Stimulated activated CD4-positive, alpha-beta T cell treated with anti-CD3 and anti-CD28 coated beads, Interleukin-2, amount 100 ng/mL, for 24 hours (primary cell): ENCODE measurements around the gene DLGAP1.
"Not testable (repeated sequence)": the region's sequence is repeated elsewhere in the genome, so short reads cannot be mapped to it uniquely, and the experiment has no call there.

ENCODE experiments used
- DNase-seq, 2 donors: peaks; one replicate each; pipeline ENCODE4 v3.0.0-alpha.2; 2020

DLGAP1 gene

DNA sequence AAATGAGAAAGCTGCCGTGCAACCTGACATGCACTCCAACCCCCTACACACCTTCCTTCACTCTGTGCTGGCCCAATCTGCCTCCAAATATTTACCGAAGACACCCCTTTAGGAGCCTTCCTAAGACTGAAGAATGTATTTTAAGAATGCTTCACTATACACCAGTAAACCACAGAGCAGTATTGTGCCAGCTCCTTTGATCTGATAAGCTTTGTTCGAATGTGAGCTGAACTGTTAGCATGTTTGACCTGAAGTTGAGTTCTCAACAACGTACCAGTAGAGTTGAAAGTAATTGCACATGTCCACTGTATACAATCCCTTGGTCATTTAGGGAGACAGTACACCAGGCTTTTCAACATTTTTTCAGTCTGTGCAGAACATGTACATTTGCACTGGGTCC is 745.9 kb downstream of the DLGAP1 start:
- no peak for DNase-seq

DNA sequence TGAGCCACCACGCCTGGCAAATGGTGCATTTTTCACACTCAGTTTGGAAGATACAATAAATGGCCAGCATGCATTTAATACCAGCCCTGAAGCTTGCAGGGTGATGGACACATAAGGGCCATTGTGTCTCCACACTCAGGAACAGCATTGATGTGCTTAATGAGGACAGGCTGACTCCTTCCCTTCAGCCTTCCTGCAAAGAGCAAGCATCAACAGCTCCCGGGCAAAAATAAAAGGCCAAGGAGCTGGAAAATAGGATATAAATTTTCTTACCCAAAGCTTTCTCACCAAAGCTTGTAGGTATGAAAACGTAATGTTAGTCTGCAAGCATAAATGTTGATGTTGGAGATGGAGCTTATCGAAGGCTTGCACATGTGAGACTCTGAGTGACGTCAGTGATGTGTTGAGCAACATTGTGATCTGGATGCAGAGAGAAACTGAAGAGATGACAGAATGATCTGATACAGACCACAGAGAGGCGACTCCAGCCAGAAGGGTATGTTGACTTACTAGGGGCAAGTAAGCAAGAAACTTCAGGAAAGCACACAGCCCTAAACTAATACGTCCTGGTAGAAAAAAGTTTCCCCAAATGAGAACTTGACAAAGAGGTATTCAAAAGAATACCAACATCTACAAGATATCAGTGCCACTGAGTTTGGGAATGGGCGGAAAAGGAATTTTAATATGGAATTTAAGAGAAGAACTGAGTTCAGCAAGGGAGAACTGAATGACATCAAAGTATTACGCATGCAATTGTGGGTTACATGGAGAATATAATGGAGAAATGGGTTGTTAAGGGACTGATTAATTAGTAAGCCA is 748.6 kb downstream of the DLGAP1 start:
- no peak for DNase-seq

DNA sequence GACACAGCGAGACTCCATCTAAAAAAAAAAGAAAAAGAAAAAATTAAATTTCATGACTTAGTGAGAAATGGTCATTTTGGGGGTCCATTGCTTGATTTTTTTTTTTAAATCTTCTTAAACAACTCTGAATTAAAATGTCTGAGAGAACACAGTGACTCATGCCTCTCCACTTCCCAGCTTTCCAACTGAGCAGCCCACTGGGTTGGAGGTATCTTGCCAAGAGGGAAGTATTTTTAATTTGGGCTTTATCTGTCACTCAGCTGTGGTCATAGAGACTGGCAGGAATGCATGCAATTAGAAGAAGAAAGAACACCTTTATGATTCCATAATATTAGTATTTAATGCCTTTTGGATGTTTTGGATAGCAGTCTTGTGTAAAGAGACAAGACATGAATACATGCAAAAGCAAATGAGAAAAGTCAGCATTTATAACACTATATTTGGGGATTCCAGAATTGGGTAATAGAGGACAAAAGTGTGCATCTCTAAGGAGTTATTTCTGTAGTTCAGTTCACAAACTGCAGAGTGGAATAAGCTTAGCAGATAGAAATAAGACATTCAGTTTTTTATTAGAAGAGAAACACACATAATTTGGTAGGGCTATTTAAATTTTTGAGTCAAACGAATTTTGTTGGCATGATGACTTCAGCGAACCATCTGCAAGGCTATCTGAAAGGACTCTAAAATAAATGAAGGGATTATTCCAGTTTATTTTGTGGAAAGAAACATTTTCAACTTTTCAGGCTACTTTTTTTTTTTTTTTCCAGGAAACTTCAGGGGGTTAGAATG is 750.4 kb downstream of the DLGAP1 start:
- no peak for DNase-seq

DNA sequence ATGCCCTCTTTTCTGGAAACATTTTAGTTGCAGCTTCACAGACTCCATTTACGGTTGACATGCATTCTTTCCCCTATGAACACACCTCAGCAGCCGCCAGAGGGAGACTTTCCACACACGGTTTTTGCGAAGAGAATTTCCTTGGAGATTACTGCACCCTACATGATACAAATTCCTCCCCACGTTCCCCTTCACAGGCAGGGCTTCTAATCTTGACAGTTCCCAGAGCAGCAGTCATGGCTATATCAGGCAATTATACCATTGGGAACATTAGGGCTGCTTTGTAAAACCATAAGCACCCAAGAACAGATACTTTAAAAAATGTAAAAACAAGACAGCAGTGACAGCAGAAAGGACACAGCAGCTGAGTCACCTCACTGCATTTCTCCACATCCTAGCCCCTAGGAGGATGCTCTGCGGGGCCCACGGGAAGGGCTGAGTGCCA is 751.4 kb downstream of the DLGAP1 start:
- peak; percentile 18 to 32 for DNase-seq

DNA sequence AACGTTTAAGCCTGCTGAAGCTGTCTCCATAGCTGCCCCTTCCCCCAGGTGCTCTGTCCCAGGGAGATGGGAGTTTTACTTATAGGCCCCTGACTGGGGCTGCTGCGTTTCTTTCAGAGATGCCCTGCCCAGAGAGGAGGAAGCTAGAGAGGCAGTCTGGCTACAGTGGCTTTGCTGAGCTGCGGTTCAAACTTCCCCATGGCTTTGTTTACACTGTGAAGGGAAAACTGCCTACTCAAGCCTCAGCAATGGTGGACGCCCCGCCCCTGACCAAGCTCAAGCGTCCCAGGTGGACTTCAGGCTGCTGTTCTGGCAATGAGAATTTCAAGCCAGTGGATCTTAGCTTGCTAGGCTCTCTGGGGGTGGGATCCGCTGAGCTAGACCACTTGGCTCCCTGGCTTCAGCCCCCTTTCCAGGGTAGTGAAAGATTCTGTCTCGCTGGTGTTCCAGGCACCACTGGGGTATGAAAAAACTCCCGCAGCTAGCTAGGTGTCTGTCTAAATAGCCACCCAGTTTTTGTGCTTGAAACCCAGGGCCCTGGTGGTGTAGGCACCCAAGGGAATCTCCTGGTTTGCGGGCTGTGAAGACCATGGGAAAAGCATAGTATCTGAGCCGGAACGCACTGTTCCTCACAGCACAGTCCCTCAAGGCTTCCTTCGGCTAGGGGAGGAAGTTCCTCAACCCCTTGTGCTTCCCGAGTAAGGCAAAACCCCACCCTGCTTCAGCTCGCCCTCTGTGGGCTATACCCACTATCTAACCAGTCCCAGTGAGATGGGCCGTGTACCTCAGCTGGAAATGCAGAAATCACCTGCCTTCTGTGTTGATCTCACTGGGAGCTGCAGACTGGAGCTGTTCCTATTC is 755.2 kb downstream of the DLGAP1 start:
- DNase-seq = not testable (repeated sequence)

DNA sequence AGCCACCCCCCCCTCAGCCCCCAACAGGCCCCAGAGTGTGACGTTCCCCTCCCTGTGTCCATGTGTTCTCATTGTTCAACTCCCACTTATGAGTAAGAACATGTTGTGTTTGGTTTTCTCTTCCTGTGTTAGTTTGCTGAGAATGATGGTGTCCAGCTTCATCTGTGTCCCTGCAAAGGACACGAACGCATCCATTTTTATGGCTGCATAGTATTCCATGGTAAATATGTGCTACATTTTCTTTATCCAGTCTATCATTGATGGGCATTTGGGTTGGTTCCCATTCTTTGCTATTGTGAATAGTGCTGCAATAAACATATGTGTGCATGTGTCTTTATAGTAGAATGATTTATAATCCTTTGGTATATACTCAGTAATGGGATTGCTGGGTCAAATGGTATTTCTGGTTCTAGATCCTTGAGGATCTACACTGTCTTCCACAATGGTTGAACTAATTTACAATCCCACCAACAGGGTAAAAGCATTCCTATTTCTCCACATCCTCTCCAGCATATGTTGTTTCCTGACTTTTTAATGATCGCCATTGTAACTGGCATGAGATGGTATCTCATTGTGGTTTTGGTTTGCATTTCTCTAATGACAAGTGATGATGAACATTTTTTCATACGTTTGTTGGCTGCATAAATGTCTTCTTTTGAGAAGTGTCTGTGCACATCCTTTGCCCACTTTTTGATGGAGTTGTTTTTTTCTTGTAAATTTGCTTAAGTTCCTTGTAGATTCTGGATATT is 760.9 kb downstream of the DLGAP1 start:
- not testable (repeated sequence) for DNase-seq

DNA sequence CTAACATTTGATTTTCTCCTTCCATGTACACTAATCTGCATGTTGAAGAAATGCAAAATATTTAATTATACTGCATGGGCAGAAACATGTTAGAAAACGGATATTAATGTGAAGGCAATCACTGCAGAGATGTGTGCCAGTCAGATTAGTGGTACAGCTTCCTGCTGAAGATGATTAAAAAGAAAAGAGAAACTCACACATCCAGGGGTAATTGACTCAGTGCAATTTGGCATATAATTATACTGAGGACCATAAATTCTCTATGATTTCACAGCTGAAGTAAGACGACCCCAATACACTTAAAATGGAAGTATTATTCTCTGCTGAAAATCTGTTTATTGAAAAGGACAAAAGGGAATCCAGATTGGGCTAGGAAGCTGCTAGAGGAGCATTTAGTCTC is 761.7 kb downstream of the DLGAP1 start:
- no peak for DNase-seq

DNA sequence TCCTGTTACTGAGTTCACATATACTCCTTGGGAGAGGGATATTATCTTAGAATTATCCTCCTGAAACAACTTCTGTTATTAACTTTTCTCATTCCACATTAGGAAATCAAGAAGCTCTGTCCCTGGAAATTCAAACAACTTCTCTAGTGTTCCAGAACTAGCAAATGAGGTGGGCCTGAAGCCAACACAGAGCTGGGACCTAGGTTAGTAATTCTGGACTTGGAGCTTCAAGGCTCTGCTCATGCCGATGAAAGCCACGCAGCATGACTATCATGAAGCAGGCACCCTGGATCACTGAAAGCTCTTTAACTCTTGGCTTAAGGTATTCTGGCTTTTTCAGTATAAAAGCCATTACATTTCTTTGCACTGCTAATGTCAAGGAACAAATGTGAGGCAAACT is 762.4 kb downstream of the DLGAP1 start:
- DNase-seq = no peak

DNA sequence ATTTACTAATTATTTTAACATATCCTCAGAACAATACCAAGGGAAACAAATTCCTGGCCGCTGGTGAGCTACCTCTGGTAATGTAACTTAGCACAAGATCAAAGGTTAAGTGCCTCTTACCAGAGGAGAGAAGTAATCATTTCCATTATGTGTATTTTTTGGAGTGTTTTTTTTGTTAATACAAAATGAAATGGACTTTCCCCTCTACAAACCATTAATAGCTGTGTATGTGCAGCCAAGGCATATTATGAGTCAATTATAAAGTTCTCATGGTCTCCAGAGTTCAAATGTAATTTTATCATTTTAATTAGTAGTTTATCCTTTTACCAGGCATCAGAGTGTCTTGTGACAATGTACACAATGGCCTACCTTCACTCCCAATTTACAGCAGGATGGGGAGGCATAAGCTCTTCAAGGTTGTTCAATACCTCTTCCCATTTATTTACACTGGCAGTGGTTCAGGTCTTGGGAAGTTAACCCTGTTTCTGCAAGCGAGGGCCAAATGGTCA is 762.9 kb downstream of the DLGAP1 start:
- no peak for DNase-seq

DNA sequence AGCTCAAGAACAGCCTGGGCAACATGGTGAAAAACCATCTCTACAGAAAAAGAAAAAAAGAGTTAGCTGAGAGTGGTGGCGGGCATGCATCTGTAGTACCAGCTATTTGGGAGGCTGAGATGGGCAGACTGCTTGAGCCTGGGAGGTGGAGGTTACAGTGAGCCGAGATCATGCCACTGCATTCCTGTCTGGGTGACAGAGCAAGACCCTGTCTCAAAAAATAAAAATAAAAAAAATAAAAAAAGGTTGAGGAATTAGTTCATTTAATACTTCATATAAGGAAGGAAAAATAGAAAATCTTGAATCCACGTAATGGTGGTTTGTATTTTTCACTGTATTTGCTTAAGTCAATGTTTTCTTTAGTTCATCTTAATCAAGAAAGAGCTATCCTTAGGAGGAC is 763.4 kb downstream of the DLGAP1 start:
- no peak for DNase-seq

DNA sequence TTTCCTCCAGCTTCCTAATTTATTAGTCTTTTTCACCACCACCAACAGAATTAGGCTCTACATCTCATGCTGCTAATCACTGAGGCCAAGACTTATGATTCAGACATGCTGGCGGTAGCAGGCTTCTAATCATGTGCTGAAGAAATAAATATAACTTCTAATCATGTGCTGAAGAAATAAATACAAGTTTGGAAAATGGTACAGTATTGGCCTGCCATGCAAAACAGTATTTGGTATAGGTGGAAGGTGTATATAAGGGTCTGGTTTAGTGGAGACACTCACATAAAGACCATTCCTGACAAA is 764.4 kb downstream of the DLGAP1 start:
- DNase-seq = no peak

DNA sequence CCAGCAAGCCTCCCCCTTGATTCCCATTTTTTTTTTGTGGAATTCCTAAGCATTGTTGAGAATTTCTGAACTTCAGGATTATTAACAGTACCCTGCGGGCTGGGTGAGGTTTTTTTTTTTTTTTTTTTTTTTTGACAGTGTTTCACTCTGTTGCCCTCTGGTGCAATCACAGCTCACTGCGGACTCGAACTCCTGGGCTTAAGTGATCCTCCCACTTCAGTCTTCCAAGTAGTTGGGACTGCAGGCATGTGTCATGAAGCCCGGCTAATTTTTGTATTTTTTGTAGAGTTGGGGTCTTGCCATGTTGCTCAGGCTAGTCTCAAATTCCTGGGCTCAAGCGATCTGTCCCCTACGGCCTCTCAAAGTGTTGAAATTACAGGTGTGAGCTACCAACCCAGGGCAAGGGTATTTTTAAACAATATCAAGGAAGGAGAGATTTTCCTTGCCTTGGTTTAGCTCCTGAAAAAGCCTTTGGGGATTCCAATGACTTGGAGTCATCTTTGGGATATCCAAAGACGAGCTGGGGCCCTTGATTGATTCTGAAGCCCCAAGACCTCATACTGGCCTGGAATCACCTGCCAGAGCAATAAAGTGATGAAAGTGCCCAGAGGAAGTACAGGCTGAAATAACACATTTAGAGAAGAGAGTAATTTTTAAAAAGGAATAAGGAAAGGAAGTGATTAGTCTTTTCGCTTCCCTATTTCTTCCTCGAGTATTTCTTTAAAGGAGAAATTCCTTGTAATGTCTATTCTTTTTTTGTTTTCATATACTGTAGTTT is 764.9 kb downstream of the DLGAP1 start:
- no peak for DNase-seq

DNA sequence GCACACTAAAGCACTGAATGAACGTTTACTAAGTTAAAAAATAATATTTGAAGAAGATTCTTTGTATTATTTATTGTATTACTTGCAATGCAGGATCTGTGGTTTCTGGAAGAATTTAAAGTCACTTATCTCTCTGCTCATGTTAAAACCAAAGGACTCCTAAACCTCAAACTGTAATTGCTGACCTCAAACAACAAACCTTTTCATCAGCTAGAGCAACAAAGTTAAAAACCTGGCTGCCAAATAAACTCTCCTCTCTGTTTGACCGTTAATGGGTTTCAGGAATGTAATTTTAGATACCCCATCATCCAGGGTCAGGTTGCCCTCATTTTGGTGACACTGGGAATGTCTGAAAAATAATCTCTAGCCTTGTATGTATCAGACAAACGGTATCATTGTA is 766.0 kb downstream of the DLGAP1 start:
- DNase-seq = no peak

DNA sequence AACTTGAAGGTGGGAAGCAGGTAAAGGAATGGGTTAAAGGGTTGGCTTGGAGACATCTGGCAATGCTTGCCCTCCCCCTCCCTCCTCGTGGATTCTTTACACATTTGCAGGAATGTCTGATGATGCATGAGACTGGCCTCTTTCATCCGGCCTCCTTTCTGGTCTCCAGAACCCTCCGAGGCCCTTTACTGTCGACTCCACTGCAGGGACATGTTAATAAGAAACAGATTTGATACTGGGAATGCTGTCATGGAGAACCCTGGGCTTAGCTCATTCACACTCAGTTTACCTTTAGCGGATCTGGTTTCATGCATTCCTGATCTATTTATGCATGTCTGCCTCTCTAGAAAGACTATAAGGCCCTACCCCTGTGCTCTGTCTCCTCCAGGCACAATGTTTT is 766.4 kb downstream of the DLGAP1 start:
- DNase-seq = no peak

DNA sequence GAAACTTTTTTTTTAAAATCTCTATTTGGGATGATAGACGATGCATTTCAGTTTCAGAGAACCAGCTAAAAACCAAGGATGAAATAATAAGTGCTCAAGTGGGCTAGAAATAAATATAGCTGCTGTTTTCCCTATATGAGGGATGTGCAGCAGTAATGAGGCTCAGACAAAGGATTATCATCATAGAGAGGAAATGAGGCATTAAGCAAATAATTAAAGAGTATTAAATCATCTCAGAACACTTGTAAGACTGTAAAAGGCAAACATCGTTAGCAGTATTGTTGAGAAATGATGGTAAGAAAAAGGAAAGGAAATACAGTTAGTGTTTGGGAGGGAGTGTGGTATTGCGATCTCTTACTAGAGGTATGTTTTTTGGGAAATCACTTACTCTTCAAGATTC is 771.6 kb downstream of the DLGAP1 start:
- DNase-seq = no peak

DNA sequence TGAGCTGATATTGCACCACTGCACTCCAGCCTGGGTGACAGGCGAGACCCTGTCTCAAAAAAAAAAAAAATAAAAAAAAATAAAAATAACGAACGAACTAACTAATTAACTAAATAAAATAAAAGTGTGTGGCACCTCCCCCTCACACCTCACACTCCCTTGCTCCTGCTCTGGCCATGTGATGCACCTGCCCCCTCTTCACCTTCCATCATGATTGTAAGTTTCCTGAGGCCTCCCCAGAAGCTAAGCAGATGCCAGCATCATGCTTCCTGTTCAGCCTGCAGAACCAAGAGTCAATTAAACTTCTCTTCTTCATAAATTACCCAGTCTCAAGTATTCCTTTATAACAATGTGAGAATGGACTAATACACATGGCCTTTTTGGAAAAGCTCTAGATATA is 773.0 kb downstream of the DLGAP1 start:
- no peak for DNase-seq

DNA sequence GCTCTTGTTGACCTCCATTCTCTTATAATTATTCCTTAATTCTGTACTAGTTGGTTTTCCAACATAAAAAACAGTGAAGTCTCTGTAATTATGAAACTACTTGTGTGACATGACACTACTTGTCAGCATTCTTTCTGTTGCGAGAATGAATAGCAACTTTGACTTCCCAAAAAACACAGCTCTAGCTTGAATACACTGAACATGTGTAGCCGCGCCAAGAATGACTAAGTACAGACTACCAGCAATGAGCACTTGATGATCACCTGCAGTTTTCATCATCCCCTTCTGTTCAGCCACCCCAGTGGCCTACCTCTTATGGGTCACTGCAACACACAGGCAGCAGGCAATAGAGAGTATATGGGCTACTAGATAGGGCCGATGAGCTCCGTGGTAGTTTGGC is 775.9 kb downstream of the DLGAP1 start:
- DNase-seq = no peak

DNA sequence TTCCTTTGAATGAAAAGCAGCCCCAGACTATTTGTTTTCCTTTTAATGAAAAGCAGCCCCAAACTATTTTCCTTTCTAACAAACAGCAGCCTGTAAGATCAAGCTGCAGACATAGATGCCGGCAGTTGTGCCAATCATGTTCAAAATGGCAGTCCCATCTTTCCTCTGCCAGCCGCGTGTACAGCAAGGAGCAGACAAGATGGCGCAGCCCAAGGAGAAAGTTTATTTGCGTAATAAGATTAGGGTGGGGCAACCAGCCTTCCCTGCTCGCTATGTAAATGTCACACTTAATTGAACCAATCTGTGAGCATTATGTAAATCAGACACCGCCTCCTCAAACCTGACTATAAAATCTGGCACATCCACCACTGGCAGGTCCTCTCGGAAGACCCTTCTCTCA is 779.1 kb downstream of the DLGAP1 start:
- no peak for DNase-seq

DNA sequence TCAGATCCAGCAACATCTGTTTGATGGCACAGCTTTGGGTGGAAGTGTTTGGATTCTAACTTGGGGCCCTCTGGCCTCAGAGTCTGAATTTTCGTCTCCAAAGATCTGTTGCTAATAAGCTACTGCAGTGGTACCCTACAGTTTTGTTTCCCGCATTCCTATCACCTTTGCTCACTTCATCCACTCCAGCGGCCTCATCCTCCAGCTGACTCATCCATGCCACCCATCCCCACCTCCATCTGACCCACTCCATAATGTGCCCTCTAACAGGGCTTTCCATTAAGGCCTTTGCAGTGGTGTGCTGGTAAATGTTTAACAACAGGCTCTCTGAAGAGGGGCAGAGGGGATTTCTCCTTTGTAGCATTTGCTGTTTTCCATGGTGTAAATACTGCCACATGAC is 779.7 kb downstream of the DLGAP1 start:
- no peak for DNase-seq

DNA sequence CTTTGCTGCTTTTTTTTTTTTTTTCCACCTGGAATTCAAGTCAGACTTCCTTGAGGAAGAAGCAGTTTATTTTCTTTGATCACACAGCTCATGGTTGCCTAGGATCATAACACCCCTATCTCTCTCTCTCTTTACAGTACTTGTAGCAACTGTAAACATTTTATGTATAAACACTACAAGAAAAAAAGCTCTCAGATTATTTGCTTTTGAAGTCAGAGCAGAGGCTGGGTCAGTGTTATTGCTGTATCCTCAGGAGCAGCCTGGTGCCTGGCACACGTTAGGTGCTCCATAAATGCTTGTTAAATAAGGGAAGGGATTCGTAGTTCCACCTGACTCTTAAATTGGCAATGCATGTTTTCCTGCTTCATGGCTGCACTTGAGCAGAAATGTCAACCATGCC is 783.9 kb downstream of the DLGAP1 start:
- DNase-seq = no peak

DNA sequence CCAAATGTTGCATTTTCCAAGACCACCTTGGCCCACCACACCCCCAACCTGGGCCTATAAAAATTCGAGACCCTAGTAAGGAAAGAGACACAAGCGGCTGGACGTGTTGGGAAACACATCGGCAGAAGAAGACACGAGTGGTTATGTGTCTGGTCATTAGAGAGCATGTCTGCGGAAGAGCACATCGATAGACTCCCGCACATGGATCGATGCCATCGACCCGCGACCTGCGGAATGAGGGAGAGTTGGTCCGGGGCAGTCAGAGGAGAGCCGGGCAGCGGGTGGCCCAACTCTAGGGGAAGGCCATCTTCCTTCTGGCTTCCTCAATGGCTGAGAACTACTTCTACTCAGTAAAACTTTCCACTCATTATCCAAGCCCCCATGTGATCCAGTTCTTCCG is 785.7 kb downstream of the DLGAP1 start:
- DNase-seq = no peak
